ENCODE measurements around the gene CEP112. TPM values are rescaled to one million over a fixed set of nuclear protein-coding genes. Genes with fewer than 3 reads are reported as not detected.
A peak's percentile ranks its signal among the peaks of the same experiment; 100 is the strongest.

CEP112 gene
- total and polyA plus RNA-seq, 2 of the 13 experiments (the other 11 are each of a cell fraction or from before 2014, with no cell fraction given): 1.2 to 3.4 TPM

DNA sequence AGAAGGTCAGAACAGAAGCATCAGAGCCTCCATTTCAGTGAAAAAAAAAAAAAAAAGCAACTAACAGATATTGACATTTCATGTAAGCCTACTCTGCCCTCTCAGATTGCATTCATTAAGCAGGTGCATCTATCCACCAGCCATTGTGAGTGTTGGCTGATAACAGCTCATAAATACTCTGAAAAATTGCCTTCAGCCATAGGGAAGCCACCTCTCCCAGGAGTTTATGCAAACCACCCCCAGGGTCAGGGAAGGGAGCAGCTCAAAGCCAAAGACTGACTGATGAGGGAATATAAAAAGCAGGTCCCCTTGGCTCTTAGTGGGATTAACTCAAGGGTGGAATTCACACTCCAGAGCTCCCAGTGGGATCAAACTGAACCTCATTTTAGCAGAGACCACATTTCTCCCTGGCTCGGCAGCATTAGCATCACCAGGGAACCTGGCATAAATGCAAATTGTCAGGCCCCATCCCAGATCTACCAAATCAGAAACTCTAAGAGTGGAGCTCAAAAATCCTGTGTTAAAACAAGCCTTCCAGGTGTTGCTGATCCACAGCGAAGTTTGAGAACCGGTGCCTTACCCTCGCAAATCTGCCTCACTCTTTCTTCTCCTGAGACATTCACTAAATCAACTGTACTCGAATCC is 23.1 kb upstream of the CEP112 start:
- H3K9ac ChIP-seq (ENCODE audit: insufficient read depth, low read depth, low read length): no peak overlapping the region
- peaks cover 4% of the 10 kb centered on the region for H4K20me1 ChIP-seq (ENCODE audit: insufficient read depth, low read length)
- FAIRE-seq: no peak
- no peak for DNase-seq (ENCODE audit: low spot score)
- H3K27me3 ChIP-seq (ENCODE audit: control insufficient read depth in 1 of 2, insufficient read depth in 2 of 2, low read length in 2 of 2): no peaks in the 10 kb centered on the region
- no peak overlapping the region for H2AFZ ChIP-seq (ENCODE audit: low read length)
- no peak overlapping the region for H3K4me2 ChIP-seq (ENCODE audit: low read depth, low read length)
- no peak overlapping the region for H3K27ac ChIP-seq (ENCODE audit: extremely low read length, insufficient read depth, low read length)
- H3K9me3 ChIP-seq (ENCODE audit: low read length): no peaks in the 10 kb centered on the region
- intact Hi-C loops (cut with micrococcal nuclease; ENCODE audit: unreplicated experiment) (no loop called here), in situ Hi-C loops (cut with HindIII; ENCODE audit: extremely low pct_ligation_motif_present, low pct_unique_long_range_greater_than_20kb) (no loop called here)
- ATAC-seq: no peak; the same call in 2 of the 3 replicates
- POLR2A ChIA-PET: interaction anchor here (1.2 kb wide), 1 partner anchor 8 kb away, joined by 3 read pairs; no protein-coding TSS in a partner anchor
- H3K4me3 ChIP-seq (replicated peaks in 1 of 3; ENCODE audit: insufficient read depth in 1 of 3, low read depth in 2 of 3, low read length in 3 of 3): no peak overlapping the region
- over 99% methylated on average over 5 of the region's 5 CpGs for WGBS (ENCODE audit: low lambda C conversion rate)
- H3K4me1 ChIP-seq (ENCODE audit: insufficient read depth, low read length): peaks cover 53% of the 10 kb centered on the region
- CTCF ChIA-PET (ENCODE audit: low intra/inter-chr PET ratio, low total read pairs): no interaction called here
- H3K79me2 ChIP-seq (ENCODE audit: insufficient read depth, low read length): peaks cover 2% of the 10 kb centered on the region
- peaks cover 26 to 75% of the 10 kb centered on the region in 2 experiments for H3K36me3 ChIP-seq (replicated peaks in 1 of 2; ENCODE audit: control insufficient read depth in 1 of 2, insufficient read depth in 2 of 2, low read length in 2 of 2)
- no TSS peak for BruUV-seq (replicated peaks)
- TF ChIP-seq PPARG (CRISPR knock-in tag; conservative IDR thresholded peaks at IDR 0.05) (no peak), ZNF614 (CRISPR knock-in tag; IDR thresholded peaks at IDR 0.05; ENCODE audit: borderline replicate concordance) (no peak), HCFC1 (IDR thresholded peaks at IDR 0.05; ENCODE audit: low read depth, low read length) (no peak), NR2F6 (IDR thresholded peaks at IDR 0.05) (no peak), NR2F6 (CRISPR knock-in tag; IDR thresholded peaks at IDR 0.05) (no peak), ZNF160 (CRISPR knock-in tag; IDR thresholded peaks at IDR 0.05) (no peak), SIN3A (IDR thresholded peaks at IDR 0.05; ENCODE audit: borderline replicate concordance, low read depth, low read length) (peak; percentile 45; the same call in 1 of the 2 replicates), MXI1 (IDR thresholded peaks at IDR 0.05; ENCODE audit: borderline replicate concordance, low read depth, low read length) (no peak), SSRP1 (CRISPR knock-in tag; IDR thresholded peaks at IDR 0.05) (0 out of 2 replicates have a peak, but pooled peaks have one; percentile 38), ZNF264 (CRISPR knock-in tag; IDR thresholded peaks at IDR 0.05) (no peak), HOXA7 (CRISPR knock-in tag; IDR thresholded peaks at IDR 0.05) (no peak), RCOR2 (CRISPR knock-in tag; IDR thresholded peaks at IDR 0.05) (no peak), ATF7-NPFF (CRISPR knock-in tag; IDR thresholded peaks at IDR 0.05; ENCODE audit: low read depth) (no peak), REL (CRISPR knock-in tag; conservative IDR thresholded peaks at IDR 0.05) (no peak), ETV5 (CRISPR knock-in tag; IDR thresholded peaks at IDR 0.05; ENCODE audit: borderline replicate concordance) (no peak), ZNF101 (CRISPR knock-in tag; IDR thresholded peaks at IDR 0.05; ENCODE audit: borderline replicate concordance, low read depth) (no peak), ZNF564 (CRISPR knock-in tag; IDR thresholded peaks at IDR 0.05) (no peak), ZBTB8A (CRISPR knock-in tag; IDR thresholded peaks at IDR 0.05; ENCODE audit: borderline replicate concordance, low read depth) (no peak), DMAP1 (CRISPR knock-in tag; IDR thresholded peaks at IDR 0.05) (no peak), EHMT2 (IDR thresholded peaks at IDR 0.05; ENCODE audit: borderline replicate concordance, low read depth, low read length) (no peak), SMAD9 (CRISPR knock-in tag; IDR thresholded peaks at IDR 0.05) (no peak)
- TF ChIP-seq, protein P1, sequence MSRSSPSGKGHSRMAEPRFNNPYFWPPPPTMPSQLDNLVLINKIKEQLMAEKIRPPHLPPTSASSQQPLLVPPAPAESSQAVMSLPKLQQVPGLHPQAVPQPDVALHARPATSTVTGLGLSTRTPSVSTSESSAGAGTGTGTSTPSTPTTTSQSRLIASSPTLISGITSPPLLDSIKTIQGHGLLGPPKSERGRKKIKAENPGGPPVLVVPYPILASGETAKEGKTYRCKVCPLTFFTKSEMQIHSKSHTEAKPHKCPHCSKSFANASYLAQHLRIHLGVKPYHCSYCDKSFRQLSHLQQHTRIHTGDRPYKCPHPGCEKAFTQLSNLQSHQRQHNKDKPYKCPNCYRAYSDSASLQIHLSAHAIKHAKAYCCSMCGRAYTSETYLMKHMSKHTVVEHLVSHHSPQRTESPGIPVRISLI (CRISPR knock-in tag; IDR thresholded peaks at IDR 0.05; ENCODE audit: borderline replicate concordance): no peak
- TF ChIP-seq, protein P2, sequence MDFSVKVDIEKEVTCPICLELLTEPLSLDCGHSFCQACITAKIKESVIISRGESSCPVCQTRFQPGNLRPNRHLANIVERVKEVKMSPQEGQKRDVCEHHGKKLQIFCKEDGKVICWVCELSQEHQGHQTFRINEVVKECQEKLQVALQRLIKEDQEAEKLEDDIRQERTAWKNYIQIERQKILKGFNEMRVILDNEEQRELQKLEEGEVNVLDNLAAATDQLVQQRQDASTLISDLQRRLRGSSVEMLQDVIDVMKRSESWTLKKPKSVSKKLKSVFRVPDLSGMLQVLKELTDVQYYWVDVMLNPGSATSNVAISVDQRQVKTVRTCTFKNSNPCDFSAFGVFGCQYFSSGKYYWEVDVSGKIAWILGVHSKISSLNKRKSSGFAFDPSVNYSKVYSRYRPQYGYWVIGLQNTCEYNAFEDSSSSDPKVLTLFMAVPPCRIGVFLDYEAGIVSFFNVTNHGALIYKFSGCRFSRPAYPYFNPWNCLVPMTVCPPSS (IDR thresholded peaks at IDR 0.05): no peak
- TF ChIP-seq, protein P3, sequence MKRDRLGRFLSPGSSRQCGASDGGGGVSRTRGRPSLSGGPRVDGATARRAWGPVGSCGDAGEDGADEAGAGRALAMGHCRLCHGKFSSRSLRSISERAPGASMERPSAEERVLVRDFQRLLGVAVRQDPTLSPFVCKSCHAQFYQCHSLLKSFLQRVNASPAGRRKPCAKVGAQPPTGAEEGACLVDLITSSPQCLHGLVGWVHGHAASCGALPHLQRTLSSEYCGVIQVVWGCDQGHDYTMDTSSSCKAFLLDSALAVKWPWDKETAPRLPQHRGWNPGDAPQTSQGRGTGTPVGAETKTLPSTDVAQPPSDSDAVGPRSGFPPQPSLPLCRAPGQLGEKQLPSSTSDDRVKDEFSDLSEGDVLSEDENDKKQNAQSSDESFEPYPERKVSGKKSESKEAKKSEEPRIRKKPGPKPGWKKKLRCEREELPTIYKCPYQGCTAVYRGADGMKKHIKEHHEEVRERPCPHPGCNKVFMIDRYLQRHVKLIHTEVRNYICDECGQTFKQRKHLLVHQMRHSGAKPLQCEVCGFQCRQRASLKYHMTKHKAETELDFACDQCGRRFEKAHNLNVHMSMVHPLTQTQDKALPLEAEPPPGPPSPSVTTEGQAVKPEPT (CRISPR knock-in tag; IDR thresholded peaks at IDR 0.05; ENCODE audit: low read depth): no peak

All from HepG2 (cell line).